Hematopoietic multipotent progenitor cell treated with erythropoietin and hydrocortisone succinate and interleukin-3 and kit ligand, for 15 days (in vitro differentiated cells): ENCODE results near the gene PHC3.
A peak's percentile ranks its signal among the peaks of the same experiment; 100 is the strongest.
"Not testable (repeated sequence)": the region's sequence is repeated elsewhere in the genome, so short reads cannot be mapped to it uniquely, and the experiment has no call there.

Experiments used
- DNase-seq: peaks from one replicate; pipeline ENCODE4 v3.0.0-alpha.2; 2015; ENCODE audit warnings: low spot score

The PHC3 gene, protein sequence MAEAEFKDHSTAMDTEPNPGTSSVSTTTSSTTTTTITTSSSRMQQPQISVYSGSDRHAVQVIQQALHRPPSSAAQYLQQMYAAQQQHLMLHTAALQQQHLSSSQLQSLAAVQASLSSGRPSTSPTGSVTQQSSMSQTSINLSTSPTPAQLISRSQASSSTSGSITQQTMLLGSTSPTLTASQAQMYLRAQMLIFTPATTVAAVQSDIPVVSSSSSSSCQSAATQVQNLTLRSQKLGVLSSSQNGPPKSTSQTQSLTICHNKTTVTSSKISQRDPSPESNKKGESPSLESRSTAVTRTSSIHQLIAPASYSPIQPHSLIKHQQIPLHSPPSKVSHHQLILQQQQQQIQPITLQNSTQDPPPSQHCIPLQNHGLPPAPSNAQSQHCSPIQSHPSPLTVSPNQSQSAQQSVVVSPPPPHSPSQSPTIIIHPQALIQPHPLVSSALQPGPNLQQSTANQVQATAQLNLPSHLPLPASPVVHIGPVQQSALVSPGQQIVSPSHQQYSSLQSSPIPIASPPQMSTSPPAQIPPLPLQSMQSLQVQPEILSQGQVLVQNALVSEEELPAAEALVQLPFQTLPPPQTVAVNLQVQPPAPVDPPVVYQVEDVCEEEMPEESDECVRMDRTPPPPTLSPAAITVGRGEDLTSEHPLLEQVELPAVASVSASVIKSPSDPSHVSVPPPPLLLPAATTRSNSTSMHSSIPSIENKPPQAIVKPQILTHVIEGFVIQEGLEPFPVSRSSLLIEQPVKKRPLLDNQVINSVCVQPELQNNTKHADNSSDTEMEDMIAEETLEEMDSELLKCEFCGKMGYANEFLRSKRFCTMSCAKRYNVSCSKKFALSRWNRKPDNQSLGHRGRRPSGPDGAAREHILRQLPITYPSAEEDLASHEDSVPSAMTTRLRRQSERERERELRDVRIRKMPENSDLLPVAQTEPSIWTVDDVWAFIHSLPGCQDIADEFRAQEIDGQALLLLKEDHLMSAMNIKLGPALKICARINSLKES

DNA sequence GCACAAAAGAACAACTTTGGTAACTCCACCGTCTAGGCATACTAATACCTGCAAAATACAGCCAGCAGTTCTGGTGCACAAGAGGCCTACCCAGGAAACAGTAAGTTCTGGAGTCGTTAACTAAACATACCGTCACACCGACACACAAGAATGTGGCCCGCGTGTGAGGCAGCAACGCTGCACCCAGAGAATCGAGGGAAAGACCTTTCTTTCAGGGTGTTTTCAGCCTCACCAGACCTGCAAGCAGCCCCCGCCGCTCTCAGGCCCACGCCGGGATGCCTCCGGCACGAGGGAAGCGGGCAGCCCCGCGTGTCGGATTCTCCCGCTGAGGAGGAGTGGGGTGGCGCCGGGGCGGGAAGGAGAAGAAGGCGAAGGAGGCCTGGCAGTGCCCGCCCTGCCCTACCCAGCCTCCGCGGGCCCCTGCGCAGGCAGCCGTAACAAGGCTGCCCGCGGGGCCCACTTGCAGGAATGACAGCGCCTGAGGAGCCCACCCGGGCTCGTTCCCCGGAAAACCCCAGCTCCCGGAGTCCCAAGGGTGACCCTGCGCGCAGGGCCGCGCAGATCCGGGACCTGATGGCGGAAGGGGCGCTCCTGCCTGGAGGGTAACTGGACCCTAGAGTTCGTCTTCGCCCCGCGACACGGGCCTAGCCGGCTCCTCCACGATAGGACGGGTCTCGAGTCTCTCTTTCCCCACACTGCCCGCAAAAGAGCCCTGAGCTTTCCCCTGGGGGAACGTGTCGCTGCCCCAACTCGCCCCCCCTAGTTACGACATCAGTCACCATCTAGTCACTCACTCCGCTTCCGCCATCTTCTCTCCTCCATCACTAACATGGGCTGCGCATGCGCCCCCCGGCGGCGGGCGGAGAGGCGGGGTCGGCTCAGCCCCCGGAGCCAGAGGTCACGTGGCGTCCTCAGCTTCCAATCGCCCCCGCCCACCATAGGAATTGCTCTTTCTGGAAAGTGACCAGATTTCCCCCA is at the start of gene PHC3:
PHC3 (minus strand) TSS at position 826 of the 978 bp plus-strand sequence; CDS start at position 808, 18 bp downstream.
- DNase-seq, result peak; percentile 85

DNA sequence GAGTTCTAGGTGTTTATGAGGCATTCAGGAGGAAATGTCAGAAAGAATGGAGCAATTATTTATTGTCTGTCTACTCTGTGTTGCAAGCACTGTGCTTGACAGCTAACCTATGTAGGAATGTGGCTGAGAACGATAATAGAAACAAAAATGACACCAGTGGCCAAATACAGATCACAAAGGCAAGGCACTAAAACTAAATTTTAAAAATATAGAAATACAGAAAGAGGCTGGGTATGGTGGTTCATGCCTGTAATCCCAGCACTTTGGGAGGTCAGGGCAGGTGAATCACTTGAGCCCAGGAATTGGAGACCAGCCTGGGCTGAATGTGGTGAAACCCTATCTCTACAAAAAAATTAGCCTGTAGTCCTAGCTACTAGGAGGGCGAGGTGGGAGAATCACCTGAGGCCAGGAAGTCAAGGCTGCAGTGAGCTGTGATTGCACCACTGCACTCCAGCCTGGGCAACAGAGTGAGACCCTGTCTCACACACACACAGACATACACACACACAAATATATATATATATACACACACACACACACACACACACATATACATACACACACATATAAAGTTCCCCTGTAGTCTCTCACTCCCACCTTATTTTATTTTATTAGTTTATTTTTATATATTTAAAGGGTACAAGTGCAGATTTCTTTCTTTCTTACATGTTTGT is 46.7 kb upstream of the PHC3 start:
- DNase-seq, result no peak

DNA sequence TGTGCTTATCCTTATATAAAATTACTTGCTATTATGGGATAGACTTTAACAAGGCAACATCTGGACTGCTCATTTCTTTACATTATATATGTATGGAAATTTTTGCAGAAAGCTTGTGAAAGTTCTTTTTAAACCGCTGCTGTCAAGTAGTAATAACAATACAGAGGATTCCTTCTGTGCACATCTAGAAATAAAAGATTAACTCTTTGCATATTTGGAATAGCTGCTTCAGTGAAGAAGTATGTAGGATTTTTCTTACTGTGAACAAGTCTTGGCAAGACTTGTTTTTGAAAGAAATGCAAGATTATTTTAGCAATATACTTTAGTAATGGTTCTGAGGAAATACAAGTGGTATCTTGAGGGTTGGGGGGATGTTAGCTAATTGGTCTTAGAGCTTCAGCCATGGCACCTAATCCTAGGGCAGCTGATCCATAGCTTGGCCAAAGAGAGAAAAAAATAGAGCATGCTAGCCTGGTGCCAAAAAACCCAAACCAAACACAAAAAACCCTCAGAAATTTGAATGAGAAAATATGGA is 45.0 kb upstream of the PHC3 start:
- no peak for DNase-seq

DNA sequence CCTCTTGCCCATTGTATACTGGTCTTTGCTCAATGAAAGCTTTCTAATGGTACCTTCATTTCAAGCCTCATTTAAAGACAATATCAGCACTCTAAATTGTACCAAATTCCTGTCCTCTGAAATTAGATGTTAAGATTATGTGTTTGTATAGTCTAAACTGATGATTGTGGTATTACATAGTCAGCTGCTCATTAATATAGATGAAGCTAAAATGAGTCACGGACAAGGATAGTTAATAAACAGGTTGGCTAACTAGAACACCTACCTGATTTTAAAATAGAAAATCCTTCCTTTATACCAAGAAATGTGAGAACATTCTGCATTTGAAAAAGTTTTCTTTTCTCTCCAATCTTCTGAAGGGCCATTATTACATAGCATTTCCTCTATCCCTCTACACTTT is 43.6 kb upstream of the PHC3 start:
- DNase-seq, result no peak

DNA sequence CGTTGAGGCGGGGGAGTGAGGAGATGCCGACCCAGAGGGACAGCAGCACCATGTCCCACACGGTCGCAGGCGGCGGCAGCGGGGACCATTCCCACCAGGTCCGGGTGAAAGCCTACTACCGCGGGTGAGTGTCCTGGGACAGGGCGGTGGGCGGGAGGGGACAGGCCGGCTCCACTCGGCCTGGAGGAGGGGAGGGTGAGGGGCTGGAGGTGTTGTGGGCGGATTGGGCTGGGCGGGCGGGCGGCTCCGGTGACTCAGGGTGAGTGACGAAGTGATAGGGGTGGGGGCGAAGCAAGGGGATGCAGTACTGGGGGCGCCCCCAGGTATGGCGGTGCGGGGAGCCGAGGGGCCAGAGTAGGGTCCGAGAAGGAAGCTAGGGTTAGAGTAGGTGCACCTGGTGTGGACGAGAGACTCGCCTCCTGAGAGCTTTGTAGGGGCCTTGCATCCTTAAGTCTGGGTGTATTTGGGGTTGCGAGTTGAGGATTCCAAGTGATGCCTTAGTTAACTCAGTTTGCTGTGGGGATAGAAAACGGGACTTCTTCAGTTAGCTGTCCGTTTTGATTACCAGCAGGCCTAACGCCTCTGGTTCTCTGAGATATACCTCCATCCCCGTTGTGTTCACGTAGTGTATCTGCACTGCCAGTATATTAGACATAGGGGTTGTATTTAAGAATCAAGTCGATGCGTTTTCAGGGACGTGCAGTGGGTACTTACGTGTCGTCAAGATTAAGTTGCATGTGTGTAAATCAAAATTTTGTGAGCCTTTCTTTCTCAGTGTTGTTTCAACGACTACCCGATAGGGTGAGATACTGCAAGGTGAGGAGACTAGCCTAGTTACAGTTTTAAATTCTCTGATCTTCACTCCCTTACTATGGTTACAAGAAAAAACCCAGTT is 41.4 kb upstream of the PHC3 start:
- peak; percentile 19 for DNase-seq

DNA sequence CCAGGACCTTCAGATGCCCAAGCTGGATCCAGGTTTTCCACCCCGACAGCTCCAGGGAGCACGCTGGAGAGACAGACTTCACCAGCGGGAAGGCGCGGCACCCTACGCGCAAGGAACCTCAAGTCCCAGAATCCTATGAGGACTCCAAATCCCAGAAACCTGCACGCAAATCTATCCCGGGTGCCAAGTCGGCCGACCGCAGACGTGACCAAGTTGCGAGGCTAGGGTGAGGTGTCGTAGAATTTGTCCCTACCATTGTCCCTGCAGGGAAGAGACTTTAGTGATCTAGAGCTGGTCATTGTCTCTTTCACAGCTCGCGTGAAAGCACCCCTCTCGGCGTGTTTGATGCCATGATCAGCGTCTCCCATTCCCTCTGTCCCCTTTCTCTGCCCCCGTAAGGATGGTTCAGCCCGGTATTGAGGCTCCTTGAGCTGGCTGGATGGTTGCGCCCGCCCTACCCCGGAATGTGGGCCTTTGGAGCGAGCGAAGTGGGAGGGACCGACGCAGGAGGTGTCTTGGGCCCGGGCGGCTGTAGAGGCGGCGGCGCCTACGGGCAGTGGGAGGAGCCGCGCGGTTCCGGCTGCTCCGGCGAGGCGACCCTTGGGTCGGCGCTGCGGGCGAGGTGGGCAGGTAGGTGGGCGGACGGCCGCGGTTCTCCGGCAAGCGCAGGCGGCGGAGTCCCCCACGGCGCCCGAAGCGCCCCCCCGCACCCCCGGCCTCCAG is 40.6 kb upstream of the PHC3 start, which contains the start of gene PRKCI:
PRKCI (plus strand) TSS at position 501 of the 723 bp plus-strand sequence. CDS start 246 bp downstream, outside the sequence.
- peak; percentile 93 for DNase-seq

DNA sequence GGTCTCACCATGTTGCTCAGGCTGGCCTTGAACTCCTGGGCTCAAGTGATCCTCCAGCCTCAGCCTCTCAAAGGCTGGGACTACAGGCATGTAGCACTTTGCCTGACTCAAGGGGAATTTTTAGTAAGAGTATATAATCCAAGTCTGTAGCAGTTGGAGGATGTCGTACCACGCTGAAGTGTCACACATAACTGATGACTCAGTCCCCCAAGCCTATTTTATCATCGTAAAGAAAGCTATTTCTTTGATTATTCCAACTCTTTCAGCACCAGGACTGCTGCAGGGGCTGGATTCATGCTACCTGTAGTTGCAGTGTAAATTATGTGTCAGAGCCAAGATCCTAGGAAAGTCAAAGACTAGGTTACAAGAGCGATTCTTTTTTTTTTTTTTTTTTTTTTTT is 39.3 kb upstream of the PHC3 start:
- DNase-seq, result no peak

DNA sequence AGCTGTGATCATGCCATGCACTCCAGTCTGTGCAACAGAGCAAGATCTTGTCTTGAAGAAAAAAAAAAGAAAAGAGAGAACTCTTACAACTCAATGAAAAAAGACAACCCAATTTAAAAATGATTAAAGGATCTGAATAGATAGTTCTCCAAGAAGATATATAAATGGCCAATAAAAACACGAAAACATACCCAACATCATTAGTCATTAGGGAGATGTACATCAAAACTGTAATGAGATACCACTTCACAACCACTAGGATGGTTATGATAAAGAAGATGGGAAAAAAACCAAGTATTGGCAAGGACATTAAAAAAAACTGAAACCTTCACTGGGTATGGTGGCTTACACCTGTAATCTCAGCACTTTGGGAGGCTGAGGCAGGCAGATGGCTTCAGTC is 38.3 kb upstream of the PHC3 start:
- DNase-seq, result no peak

DNA sequence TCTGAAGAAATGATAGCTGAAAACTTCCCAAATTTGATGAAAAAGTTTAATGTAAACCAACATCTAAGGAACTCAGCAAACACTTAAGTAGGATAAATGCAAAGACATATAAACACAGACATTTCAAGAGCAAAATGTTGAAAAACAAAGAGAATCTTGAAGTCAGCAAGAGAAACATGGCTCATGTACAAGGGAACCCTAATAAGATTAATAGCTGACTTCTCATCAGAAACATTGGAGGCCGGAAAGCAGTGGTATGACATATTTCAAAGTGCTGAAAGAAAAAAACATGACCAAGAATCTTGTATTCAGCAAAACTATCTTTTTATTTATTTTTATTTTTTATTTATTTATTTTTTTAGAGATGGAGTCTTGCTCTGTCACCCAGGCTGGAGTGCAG is 30.1 kb upstream of the PHC3 start:
- DNase-seq, result no peak

DNA sequence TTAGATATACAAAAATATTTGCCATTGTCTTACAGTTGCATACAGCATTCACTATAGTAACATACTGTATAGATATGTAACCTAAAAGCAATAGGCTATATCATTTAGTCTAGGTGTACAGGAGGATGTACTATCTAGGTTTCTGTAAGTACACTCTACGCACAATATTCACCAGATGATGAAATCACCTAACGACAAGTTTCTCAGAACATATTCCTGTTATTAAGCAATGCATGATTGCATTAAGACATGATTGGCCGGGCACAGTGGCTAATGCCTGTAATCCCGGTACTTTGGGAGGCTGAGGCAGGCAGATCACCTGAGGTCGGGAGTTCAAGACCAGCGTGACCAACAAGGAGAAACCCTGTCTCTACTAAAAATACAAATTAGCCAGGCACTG is 26.2 kb upstream of the PHC3 start:
- DNase-seq, result no peak

DNA sequence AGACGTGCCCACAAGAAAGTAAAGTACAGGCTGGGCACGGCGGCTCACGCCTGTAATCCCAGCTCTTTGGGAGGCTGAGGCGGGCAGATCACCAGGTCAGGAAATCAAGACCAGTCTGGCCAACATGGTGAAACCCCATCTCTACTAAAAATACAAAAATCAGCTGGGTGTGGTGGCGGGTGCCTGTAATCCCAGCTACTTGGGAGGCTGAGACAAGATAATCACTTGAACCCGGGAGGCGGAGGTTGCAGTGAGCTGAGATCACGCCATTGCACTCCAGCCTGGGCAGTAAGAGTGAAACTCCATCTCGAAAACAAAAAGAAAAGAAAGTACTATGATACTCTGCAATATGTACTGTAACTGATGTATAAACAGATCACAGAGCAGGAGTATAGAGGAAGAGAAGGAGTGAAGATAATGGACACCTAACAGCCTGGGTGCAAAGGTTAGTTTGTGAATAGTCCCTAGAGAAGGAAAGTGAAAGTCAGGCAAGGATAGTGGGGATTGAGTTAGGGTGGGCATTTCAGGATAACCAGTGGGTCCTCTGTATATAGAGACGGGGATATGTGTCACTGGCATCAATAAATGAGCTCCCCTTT is 24.7 kb upstream of the PHC3 start:
- not testable (repeated sequence) for DNase-seq

DNA sequence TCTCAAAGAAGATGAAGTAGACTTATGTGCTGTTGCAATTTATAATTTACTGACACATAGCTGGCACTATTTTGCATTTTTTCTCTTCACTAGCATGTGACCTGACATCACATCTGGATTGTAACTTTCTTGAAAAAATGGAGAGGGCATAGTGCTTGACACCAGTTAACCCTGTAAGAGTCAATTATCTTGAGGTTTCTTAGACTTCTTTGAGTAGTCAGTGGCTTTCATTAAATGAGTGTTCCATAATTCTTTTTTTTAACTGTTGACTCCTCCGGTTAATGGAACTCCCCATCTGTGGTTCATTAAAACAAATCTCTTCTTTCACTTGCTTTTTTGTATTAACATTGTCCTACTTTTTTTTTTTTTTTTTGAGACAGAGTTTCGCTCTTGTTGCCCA is 23.8 kb upstream of the PHC3 start:
- DNase-seq, result no peak

DNA sequence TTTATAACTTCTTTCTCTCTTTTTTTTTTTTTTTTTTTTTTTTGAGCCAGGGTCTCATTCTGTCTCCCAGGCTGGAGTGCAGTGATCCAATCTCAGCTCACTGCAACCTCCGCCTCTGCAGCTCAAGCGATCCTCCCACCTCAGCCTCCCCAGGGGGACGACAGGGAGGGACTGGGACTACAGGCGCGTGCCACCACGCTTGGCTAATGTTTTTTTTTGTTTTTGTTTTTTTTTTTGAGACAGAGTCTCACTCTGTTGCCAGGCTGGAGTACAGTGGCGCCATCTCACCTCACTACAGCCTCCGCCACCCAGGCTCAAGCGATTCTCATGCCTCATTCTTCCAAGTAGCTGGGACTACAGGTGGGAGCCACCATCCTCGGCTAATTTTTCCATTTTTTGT is 23.0 kb upstream of the PHC3 start:
- DNase-seq, result no peak

DNA sequence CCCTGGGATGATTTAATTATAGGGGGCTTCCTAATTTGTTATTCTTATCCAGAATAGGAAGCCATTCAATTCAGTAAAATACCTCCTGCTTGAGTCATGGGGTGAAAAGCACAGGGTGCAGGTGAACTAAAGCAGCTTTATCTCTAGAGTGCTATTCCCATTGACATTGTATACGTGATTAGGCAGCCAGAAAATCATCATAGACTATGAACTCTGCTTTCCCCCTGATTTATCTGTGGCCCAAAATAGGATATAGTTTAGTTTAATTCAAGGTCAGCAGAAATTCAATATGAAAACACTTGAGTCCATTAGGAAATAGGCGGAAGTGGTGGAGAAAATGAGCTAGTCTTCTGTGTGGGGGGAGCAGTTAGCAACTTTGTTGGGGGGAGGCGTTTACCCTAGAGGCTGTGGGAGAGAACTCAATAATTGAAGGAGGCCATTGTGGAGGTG is 22.5 kb upstream of the PHC3 start:
- DNase-seq, result no peak

DNA sequence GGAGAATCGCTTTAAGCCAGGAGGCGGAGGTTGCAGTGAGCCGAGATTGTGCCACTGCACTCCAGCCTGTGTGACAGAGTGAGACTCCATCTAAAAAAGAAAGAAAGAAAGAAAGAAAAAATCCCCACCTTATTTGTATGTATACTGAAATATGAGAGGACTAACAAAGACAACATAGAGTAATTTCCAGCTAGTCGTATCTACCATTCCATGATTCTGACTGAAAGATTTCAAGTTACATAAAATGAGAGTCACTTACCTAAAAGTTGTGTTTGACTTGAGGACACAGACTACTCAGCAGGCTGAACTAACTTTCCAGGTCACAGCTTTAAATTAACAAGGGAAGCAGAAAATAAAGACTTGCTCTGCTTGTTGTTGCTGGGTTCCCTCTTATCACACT is 21.9 kb upstream of the PHC3 start:
- no peak for DNase-seq

DNA sequence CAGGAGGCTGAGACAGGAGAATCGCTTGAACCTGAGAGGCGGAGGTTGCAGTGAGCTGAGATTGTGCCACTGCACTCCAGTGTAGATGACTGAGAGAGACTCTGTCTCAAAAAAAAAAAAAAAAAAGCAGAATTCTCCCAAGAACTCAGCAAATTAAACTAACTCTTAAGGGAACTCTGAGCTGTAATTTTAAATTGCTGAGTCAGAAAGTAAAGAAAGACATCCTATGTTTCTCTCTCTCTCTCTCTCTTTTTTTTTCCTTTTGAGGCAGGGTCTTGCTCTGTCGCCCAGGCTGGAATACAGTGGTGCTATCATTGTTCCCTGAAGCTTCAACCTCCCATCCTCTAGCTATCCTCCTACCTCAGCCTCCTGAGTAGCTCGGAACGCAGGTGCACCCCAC is 20.0 kb upstream of the PHC3 start:
- DNase-seq, result no peak

DNA sequence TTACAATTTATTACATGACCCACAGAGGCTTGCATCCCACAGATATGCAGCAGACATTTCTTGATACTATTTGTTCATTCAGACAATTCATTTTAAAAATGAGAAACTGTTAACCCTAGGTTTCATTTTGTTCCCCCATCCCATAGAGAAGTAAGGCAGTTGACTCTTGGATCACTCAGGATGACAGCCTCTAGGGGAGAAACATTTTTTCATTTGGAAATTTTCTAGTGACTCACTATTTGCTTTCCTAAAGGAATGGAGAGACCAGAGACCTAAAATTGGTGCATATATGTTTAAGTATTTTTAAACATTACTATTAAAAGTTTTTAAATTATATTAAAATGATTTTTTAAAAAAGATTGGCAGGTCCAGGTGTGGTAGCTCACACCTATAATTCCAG is 19.5 kb upstream of the PHC3 start:
- no peak for DNase-seq

DNA sequence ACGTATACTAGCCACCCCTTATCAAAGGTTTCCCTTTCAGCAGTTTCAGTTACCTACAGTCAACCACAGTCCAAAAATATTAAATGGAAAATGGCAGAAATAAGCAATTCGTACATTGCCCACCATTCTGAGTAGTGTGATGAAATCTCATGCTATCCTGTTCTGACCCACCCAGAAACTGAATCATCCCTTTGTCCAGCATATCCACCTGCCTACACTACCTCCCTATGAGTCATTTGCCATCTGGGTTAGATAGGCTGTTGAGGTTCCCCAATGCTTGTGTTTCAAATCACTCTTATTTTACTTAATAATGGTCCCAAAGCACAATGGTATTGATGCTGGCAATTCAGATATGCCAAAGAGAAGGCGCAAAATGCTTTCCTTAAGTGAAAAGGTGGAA is 15.3 kb upstream of the PHC3 start:
- DNase-seq, result no peak

DNA sequence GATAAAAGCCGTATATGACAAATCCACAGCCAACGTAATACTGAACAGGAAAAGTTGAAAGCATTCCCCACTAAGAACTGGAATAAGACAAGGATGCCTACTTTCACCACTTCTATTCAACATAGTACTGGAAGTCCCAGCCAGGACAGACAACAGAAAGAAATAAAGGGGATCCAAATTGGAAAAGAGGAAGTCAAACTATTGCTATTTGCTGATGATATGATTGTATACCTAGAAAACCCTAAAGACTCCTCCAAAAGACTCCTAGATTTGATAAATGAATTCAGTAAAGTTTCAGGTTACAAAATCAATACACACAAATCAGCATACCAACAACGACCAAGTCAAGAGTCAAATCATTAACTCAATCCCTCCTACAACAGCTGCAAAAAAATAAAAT is 14.2 kb upstream of the PHC3 start:
- not testable (repeated sequence) for DNase-seq
